ENCODE measurements around the gene EPHA10.
"Not testable (repeated sequence)": the region's sequence is repeated elsewhere in the genome, so short reads cannot be mapped to it uniquely, and the experiment has no call there.

The EPHA10 gene

GRCh38 chr1:37708471-37708870 is 56.4 kb downstream of the EPHA10 start:
- no peak for DNase-seq

- no peak for DNase-seq
Measured at GRCh38 chr1:37705399-37705798, 59.5 kb downstream of the EPHA10 start.

DNA sequence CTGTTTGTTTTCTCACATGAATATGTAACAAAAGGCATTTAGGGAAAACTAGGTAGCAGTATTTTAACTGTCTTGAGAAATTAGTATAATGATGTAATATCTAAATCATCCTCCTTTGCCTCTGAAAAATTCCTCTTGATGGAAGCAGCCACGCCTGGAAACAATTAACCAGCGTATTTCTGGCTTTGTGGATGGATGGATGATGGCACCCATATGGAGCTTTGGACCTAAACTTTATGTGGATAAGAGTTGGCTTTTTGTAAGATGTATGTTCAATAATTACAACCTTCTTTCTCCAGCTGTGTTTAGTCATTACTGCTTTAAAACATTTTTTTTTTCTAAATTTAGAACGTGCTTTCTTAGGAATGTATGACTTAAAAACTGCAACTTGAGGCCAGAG is 60.0 kb downstream of the EPHA10 start:
- DNase-seq: no peak

DNA sequence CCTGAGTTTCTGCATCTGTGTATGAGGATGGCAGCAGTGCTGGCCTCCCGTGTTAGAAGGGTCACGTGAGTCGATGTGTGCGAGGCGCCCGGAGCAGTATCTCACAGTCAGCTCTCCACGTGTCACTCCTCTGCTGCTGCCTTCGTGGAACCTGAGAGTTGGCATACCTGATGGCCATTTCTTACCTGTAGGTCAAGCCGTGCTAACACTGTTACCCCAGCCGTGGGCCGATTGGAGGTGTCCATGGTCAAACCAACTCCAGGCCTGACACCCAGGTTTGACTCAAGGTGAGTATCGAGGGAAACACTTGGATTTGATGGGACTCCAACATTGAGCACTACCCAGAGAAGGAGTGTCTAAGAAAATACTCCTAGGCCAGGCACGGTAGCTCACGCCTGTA is 61.9 kb downstream of the EPHA10 start:
- DNase-seq: no peak

DNA sequence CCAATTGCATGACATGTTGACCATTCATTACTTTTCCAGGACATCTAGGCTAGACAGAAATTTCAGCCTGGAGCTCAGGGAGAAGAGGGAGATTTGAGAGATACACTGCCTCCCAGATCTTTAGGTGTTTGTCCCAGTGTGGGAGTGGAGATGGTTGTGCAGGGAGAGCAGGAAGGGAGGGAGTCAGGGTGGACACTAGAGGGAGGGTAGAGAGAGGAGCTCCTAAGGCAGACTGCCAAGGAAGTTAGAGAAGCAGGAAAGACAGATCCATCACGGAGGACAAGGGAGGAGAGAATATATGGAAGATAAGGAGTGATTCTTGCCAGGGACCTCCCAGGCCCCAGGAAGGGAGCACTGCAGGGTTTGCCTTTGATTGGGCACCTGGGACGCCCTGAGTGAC is 63.9 kb downstream of the EPHA10 start:
- no peak for DNase-seq

- no peak for DNase-seq
Measured at GRCh38 chr1:37699147-37699546, 65.8 kb downstream of the EPHA10 start.

DNA sequence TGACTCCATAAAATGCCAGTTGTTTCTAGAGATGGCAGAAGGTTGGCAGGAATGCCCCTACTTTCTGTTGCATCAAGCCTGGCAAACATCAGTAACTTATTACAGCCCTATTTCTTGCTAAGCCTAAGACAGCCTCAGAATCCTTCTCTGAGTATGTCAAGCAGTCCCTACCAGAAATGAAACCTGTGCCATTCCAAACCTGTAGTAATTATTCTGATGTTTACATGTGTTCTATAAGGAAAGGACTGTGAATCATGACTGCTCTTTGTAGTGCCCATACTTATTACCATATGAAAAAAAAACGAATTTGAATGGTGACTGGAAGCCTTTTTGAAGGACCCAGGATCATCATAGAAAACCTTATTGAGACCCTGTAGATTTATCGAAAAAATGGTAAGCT is 67.2 kb downstream of the EPHA10 start:
- no peak for DNase-seq

- DNase-seq: no peak
Measured at GRCh38 chr1:37697090-37697489, 67.8 kb downstream of the EPHA10 start.

DNA sequence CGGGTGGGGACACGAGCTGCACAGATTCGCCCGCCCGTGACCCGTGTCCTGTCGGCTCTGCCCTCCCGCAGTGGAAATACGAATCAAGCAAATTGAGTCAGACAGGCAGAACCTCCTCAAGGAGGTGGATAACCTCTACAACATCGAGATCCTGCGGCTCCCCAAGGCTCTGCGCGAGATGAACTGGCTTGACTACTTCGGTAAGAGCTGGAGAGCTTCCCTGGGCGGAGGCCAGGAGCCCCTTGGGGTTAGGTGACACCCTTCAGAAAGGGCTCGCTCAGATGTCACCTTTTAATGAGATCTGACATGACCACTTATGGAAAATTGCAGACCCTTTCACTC is 72.1 kb downstream of the EPHA10 start:
- no peak for DNase-seq

DNA sequence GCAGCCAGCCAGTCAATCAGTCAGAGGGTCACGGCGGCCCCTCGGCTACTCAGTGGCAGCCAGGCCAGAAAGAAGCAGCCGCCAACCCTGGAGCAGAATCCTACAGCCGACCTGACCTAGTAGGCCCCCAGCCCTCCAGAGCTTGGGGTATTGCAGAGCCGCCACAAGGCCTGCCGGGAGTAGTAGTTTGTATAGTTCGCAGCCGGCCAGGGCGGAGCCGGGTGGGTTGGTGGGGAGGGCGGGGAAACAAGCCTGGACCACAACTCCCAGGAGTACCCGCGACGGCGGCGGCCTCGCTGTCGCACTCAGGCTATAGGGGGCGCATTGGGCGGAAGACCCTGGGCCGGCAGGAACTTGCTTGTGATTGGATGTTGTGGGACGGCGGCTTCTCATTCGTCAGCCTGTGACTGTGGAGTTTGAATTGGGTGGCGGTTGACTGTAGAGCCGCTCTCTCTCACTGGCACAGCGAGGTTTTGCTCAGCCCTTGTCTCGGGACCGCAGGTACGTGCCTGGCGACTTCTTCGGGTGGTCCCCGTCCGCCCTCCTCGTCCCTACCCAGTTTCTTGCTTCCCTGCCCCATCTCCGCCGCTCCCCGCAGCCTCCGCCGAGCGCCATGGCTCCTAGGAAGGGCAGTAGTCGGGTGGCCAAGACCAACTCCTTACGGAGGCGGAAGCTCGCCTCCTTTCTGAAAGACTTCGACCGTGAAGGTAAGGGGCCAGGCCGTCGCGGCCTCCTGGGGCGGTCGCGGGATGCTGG is 72.7 kb downstream of the EPHA10 start, which contains the start of gene CDCA8:
Gene CDCA8, plus strand, starts transcription at position 439 of the 756 bp plus-strand sequence. Its CDS starts 175 bp downstream, at position 614.
- DNase-seq: peak; percentile 96

GRCh38 chr1:37691497-37692077 is 73.3 kb downstream of the EPHA10 start:
- DNase-seq: no peak

DNA sequence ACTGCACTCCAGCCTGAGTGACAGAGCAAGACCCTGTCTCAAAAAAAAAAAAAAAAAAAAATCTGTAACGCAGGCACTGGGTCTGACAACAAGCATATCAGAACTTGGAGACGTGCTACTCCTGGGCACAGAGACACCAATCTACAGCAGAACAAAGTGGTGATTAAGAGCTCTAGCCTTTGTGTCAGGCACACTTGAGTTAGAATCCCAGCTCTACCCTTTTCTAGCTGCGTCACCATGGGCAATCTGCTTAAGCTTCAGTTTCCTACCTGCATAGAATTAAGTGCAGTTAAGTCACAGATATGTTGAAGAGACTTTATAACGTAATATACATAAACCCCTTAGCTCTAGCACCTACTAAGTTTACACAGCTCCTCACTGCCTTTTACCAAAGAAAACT is 76.0 kb downstream of the EPHA10 start:
- no peak for DNase-seq

- DNase-seq: not testable (repeated sequence)
Measured at GRCh38 chr1:37687764-37688163, 77.2 kb downstream of the EPHA10 start.

- no peak for DNase-seq
Measured at GRCh38 chr1:37685722-37686121, 79.2 kb downstream of the EPHA10 start.

- not testable (repeated sequence) for DNase-seq
Measured at GRCh38 chr1:37684182-37684581, 80.7 kb downstream of the EPHA10 start.

DNA sequence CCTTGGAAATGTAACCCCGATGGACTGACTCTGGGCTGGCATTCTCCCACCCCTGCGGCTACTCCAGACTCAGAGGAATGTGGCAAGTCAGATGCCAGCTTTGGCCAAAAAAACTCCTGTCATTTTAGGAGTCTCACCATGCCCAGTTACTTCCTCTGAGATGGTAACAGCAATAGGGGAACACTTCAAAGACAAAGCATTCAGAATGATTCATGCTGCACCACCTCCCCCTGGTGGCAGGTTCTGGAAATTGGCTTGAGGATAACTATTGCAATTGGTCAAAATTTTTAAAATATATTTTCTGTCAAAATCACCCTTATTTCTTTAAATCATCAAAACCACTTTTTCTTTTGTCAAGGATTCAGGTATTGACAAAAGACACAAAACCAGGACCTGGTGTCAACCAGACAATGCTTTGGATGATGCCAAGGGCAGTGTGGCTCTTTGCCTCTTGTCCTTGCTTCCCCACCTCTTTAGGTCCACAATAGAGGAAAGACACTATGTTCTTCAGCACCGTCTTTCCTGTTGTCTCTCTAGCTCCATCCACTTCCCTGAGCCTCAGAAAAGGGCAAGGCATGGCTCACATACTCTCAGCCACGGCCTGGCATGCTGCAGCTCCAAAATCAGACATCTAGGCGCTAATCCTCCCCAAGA is 82.5 kb downstream of the EPHA10 start:
- peak; percentile 37 for DNase-seq

GRCh38 chr1:37680933-37681332 is 84.0 kb downstream of the EPHA10 start:
- DNase-seq: no peak

DNA sequence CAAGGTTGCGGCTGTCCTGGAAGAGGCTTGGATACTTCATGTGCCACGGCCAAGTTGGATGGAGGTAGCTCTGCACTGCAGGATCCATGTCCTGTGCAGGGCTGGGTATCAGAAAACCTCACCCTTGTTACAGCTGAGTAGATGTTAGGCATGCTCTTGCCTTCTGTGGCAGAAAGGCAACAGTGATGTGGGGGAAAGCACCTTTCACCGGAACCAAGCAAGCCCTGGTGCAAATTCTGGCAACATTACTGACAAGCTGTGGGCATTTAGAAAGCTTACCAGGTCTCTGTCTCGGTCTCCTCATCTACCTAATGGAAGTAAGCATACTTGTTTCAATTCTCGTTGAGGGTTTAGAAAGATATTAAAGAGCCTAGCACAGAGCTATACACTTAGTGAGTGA is 87.1 kb downstream of the EPHA10 start:
- no peak for DNase-seq

GRCh38 chr1:37677143-37677439 is 87.8 kb downstream of the EPHA10 start:
- DNase-seq: no peak

GRCh38 chr1:37676281-37677142 is 88.4 kb downstream of the EPHA10 start:
- no peak for DNase-seq

DNA sequence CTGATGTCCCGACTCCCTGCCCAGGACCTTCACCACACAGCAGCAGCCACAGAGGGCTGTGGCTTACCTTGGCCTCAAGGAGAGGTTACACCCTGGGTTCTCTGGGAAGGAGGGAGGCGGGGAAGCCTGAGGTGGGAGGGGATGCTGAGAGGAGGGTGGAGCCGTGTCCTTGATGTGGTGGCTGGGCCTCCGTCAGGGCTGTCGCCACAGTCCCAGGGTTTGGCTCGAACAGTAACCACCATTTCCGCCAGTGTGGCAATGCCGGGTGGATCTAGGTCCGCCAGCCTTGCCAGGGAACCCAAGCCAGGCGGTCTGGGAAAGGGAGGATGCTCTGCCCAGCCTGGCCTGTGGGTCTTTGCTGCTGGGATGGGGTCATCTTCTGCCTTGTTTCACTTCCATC is 91.0 kb downstream of the EPHA10 start:
- DNase-seq: no peak

- no peak for DNase-seq
Measured at GRCh38 chr1:37672136-37672870, 92.6 kb downstream of the EPHA10 start.

- DNase-seq: no peak
Measured at GRCh38 chr1:37671261-37671660, 93.7 kb downstream of the EPHA10 start.

Measured in NCI-H1694 treated with DMSO at 0.1 percent for 48 hours (cell line).